NCI-H2196 (cell line): Measurements from ENCODE around the gene SH3RF3.
A peak's percentile ranks its signal among the peaks of the same experiment; 100 is the strongest.

Experiments
- DNase-seq: peaks from one replicate; lab custom pipeline; 2025; ENCODE audit not compliant: unreplicated experiment; lab: John Stamatoyannopoulos, UW

The SH3RF3 gene

GRCh38 chr2:109258376-109258775 is 129.4 kb downstream of the SH3RF3 start:
- no peak for DNase-seq

- no peak for DNase-seq
Observed at GRCh38 chr2:109258905-109259540, 130.0 kb downstream of the SH3RF3 start.

- DNase-seq: no peak
Observed at GRCh38 chr2:109259671-109260070, 130.7 kb downstream of the SH3RF3 start.

GRCh38 chr2:109260116-109260855 is 131.3 kb downstream of the SH3RF3 start:
- DNase-seq: no peak

DNA sequence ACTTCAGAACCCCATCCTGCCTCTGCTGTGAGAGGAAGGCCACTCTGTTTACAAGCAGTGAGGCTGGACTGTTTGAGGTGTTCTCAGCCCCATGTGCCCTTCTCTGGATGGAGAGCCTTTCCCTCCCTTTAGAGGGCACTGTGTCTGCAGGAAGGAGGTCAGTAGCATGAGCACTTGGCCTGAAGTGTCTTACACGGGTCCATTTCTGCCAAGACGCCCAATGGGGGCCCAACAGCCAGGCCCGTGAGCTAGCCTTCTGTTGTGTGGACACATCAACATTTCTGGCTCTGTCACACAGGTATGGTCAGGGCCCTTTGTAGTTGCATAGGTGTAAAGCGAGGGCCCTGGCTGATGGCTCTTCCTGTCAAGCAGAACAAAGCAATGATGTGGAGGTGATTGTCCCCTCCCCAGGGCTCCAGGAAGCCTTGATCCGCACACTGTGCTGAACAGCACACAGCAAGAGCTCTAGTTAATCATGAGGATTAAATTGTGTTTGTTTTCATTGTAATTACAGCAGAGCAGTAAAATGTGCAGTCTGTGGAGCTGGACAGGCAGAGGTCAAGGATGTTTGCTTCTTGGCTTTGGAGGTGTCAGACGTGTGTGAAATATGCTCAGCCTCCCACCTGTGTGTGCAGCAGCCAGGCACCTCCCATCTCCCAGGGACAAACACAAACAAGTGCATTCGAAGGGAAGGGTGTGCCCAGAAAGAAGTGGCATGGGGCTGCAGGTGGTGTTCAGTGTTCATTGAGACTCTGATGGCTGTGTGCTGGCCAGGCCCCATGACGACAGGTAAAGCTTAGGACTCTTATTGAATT is 132.1 kb downstream of the SH3RF3 start:
- DNase-seq: peak; percentile 75

DNA sequence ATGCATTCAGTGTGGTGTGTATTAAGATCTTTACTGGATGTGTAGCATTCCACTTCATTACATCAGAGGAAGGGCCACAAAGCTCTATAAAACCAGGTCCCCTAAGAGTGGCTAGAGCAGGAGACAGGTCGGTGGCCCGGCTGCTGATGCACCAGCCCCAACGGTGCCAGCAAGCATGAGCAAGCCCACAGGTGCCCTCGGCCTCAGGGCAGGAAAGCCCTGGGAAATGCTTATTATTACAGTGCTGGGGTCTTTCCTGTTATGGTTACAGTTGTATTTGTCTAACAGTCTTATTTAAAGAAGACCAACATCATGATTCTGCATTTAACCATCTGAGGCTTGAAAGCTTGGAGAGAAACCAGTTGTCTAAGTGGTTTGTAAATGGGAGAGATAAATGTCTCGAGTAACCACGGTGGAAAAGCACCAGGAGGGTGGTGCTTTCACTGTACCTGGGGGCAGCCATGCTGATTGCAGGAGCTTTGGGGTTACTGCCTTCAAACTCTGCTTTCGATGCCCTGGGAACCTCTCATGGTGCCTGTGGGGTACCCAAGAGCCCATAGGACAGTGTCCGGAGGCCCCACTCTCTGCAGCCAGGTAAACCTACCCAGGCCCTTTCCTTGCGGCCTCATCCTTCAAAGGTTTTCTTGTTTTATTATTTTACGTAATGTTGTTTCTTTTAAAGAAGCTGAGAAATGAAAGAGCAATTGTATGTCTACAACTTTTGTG is 133.1 kb downstream of the SH3RF3 start:
- DNase-seq: no peak

DNA sequence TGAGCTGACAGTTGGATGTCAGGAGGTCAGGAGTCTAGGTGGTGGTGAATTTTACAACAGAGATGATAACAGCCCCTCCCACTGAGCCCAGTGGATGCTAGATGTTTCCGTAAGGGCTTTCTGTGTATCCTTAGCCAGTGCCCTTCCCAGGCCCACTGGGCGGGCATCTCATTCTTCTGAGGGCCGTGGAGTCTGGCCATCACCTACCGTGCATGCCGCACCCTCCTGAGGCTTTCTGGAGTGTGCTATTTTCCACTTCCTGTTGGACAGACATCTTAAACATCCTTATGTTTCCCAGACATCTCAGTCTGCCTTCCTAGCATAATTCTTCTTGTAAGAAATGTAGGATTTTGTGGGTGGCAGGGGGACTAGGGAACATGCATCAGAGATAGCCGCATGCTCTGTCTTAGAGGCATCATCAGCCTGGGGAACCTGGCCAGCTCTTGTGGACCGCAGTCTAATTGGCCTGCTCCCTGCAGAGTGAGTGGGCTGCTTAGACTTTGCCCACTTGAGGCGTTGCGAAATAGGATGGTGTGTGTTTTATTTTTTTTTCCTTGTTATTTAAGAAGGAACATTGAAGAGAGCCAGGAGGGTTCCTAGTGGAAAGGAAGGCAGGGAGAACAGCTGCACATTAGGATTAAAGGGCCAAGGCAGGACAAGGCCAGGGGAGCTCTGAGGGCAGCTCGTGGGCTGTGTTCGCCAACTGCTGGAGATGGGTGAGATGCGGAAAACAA is 135.8 kb downstream of the SH3RF3 start:
- DNase-seq: no peak

DNA sequence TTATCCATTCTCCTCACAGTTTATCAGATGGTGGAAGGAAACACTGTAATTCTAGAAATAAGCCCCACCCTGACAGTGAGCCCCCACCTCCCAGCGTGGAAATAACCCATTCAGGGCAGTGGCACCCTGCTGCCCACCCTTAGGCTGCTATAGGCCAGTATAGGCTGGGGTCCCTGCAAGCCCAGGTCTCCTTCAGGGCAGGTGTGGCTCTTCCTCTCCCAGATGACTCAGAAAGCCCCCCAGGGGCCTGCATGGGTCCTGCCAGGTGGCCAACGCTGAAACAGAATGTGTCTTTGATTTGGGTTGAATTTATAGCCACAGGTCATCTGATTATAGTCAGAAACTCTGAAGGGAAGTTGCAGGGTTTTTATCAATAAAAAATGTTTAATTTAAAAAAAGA is 136.4 kb downstream of the SH3RF3 start:
- no peak for DNase-seq

DNA sequence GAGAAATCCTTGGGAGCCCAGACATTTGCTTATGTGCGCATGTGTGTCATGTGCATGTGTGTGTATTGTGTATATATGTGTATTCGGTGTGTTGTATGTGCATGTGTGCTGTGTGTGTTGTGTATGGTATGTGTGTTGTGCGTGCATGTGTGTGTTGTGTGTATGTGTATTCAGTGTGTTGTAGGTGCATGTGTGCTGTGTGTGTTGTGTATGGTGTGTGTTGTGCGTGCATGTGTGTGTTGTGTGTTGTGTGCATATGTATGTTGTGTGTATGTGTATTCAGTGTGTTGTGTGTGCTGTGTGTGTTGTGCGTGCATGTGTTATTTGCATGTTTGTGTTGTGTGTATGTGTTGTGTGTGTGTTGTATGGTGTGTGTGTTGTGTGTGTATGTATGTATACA is 136.9 kb downstream of the SH3RF3 start:
- DNase-seq: no peak

DNA sequence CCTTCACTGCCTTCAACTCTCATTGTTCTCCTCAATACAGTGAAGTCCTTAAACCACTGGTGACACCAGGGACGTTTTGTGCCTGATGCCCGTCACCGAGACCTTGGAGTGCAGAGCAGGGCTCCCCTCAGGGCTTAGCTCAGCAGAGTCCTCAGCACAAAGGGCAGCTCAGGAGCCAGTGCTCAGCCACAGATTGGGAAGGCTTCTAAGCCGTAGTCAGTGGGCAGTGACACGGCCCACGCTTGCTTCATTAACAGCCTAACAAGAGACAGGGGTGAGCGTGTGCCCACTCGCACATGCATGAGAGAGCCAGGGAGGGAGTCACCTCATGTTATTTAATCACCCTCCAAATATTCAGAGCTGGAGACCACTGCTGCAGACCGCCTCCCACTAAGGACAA is 137.5 kb downstream of the SH3RF3 start:
- DNase-seq: no peak

- no peak for DNase-seq
Observed at GRCh38 chr2:109266998-109267854, 138.2 kb downstream of the SH3RF3 start.

DNA sequence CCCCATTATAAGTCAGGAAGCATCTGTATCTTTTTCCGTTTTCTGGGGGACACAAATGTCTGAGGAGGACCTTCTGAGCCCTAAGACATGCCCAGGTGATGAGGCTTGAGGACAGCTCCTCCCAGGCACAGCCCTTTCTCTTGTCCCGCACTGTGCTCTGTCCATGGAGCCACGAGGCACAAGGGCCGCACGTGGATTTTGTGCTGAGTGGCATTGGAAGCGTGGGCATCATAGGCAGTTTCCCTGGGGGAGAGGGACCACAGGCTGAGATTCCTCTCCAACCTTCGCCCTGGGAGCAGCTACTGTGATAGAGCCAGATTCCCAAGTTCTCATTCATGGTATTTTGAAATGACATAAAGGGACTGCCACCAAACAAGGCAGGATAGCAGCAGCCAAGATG is 139.9 kb downstream of the SH3RF3 start:
- no peak for DNase-seq

DNA sequence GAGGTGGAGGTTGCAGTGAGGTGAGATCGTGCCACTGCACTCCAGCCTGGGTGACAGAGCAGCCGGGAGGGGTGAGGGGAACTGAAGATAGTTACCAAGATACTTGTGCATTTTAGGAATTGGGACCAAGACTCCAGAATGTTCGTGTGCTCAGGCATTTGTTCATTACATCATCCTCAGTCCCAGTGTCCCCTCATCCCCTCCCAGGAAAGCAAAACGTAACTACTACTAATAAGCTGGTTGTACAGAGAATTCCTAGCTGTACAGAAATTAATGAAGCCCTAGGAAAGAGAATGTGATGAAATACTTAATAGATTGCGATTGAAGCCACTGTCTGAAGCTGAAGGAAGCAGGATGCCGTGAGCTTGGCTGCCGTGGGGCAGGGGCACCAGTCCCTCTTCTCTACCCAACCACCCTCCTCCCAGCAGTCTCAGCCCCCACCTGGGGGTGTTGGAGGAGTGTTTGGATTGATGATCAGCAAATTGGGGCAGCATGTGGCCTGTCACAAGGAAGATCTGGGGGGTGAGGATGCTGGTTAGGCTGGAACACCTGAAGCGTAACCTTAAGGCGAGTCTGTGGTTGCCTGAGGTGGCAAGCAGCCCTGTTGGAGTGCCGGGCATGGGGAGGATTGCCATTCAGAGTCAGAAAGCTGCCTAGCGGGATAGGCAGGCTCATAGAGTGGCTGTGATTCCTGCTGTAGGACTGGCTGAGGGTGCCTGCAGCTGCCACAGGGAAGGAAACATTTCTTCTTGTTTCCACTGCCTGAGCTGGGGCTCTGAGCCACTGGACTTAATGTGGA is 140.9 kb downstream of the SH3RF3 start:
- DNase-seq: peak; percentile 32

DNA sequence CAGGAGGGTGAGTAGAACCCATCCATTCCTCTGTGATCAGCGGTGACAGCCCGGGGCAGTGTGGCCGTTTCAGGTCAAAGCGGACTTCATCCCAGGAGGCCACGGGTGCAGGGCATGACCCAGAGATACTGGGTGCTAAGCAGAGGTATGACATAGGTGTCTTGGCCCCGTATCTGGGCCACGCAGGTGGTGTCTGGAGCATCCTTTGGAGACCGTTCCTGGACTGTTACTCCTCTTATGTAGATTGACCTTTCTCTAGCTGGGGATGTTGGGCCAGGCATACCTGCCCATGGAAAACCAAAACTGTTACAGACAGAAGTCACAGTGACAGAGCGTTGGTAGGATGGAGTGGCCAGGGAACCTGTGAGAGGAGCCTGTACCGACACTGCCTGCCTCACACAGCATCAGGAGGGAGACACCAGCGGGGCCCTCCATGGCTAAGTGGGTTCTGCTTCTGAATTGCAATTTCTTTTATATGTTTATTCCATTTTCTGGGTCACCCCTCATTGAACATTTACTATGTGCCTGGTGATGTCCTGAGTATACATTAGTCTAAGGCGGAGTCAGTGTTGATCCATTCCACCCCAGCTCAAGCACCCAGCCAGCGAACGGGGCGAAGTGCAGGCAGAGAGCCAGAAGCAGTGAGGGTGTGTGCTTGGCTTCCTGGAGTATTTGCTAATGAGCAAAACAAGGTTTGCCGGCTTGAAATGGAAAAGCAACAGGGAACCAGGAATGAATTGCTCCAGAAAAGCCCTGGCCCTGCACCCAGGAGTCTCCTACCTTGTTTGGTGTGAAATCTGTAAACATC is 141.7 kb downstream of the SH3RF3 start:
- no peak for DNase-seq

DNA sequence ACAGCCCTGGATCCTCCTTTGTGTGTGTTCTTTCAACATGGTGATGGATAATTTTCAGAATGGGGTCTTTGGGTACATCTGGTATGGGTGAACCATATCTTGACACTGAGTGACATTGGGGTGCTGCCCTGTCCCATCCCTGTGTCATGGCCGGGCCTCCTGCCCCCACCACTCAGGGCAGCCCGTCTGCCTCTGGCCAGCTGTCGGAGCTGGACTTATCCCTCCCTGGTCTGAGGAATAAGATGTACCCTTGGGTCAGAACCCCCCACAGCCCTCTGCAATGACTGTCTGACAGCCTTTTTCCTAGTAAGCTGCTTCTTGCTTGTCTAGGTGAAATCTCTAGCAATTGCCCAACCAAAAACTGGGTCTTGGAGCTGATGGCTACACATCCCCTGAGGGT is 142.9 kb downstream of the SH3RF3 start:
- no peak for DNase-seq

DNA sequence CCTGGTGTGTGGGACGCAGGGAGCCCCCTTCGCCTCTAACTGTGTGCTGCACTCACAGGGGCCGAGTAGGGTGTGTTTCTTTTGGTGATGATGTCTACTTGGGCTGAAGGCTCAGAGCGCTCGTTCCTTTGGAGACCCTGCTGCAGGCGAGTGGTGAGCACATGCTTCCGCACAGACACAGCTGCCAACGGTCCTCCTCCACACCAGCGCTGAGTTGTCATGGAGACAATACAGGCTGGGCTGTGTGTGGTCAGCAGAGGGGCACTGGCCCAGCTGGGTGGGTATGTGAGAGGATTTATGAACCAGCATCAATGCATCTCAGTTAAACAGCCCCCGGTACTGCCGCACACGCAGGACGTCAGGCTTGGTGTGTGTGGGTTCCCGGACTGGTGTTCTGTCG is 143.5 kb downstream of the SH3RF3 start:
- no peak for DNase-seq

- DNase-seq: peak; percentile 36
Observed at GRCh38 chr2:109275120-109276012, 146.4 kb downstream of the SH3RF3 start.
